Measurements from ENCODE around the gene TIMP2. TPM values are rescaled to one million over a fixed set of nuclear protein-coding genes. Genes with fewer than 3 reads are reported as not detected.
"Not testable (repeated sequence)": the region's sequence is repeated elsewhere in the genome, so short reads cannot be mapped to it uniquely, and the experiment has no call there.

Gene TIMP2
- total and polyA plus RNA-seq, 11 donors = 25.1 to 201 (median 88.3) TPM

DNA sequence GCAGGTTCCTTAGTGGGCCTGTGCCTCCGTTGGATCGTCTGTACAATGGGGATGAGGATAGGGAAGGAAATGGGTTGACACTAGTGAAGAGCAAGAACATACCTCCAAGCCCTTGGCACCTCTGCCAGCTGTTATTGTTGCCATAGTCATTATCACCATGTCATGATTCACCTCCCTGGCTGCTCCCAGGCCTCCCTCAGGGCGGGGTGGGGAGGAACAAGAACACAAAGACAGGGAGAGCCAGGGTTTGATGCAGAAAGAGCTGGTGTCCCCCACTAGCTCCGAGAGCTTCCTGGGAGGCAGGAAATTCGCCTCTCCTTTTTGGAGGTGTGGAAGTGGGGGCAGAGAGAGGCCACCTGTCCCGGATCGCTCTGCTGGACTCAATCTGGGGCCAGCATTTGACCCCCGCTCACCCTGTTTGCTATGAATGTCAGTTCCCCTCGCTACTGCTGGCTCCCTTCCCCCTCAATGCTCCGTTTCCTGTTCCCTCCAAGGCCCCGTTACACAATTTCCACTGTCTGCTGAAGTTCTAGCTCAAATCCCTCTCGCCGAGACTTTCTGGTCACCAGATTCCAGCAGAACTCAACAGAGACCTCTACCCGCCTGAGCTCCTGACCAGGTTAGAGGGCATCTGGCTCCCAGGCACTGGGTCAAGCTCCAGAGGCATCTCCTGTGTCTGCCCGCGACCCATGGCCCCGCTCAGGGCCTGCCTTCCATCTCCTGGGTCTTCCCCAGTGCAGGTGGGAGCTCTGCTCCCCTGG, 9.1 kb downstream of the TIMP2 start:
- H3K4me3 ChIP-seq = peak overlapping the region in 6 of 12 donors; percentile 0 to 37 (median 23)
- peak overlapping the region; percentile 33 to 95 (median 76) for H3K27ac ChIP-seq
- peak; percentile 54 to 82 (median 77) for ATAC-seq
- WGBS, 4 donors = 36 to 56% (median 48%) methylated on average over 16 to 17 of the region's 17 CpGs
- peaks cover 12 to 95% (median 43%) of the 10 kb centered on the region in 12 donors for H3K4me1 ChIP-seq
- H3K9me3 ChIP-seq = no peaks in the 10 kb centered on the region
- H3K36me3 ChIP-seq = peaks cover 0 to 7% (median 0%) of the 10 kb centered on the region in 9 donors
- intact Hi-C loops (cut with DNase I) = no loop called here
- no peaks in the 10 kb centered on the region for H3K27me3 ChIP-seq
- peak in 4 of 5 donors; percentile 57 to 87 (median 65) for DNase-seq
- TF ChIP-seq POLR2A (IDR thresholded peaks at IDR 0.05) = no peak
- TF ChIP-seq, protein P1, sequence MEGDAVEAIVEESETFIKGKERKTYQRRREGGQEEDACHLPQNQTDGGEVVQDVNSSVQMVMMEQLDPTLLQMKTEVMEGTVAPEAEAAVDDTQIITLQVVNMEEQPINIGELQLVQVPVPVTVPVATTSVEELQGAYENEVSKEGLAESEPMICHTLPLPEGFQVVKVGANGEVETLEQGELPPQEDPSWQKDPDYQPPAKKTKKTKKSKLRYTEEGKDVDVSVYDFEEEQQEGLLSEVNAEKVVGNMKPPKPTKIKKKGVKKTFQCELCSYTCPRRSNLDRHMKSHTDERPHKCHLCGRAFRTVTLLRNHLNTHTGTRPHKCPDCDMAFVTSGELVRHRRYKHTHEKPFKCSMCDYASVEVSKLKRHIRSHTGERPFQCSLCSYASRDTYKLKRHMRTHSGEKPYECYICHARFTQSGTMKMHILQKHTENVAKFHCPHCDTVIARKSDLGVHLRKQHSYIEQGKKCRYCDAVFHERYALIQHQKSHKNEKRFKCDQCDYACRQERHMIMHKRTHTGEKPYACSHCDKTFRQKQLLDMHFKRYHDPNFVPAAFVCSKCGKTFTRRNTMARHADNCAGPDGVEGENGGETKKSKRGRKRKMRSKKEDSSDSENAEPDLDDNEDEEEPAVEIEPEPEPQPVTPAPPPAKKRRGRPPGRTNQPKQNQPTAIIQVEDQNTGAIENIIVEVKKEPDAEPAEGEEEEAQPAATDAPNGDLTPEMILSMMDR (IDR thresholded peaks at IDR 0.05) = no peak

DNA sequence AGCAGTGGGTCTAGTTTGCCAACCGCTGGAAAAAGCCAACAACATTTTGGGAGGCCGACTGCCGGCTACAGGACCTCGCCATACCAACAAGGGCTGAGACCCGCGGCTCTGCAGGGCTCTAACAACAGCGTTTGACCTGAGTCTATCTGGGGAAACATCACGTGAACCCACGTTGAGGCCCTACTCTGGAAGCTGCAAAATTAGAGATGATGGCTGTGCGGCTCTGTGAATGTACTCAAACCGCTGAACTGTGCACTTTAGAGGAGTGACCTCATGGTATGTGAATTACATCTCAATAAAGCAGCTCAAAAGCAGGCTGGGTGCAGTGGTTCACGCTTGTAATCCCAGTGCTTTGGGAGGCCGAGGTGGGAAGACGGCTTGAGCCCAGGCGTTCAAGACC, 12.1 kb downstream of the TIMP2 start:
- Histone ChIP-seq H3K4me1 (peaks cover 11 to 78% (median 33%) of the 10 kb centered on the region in 12 donors), H3K36me3 (peaks cover 0 to 7% (median 0%) of the 10 kb centered on the region in 9 donors), H3K27ac (peak overlapping the region in 1 of 12 donors; percentile 86), H3K27me3 (no peaks in the 10 kb centered on the region), H3K9me3 (no peaks in the 10 kb centered on the region), H3K4me3 (no peak overlapping the region)
- no peak for TF ChIP-seq POLR2A (IDR thresholded peaks at IDR 0.05)
- TF ChIP-seq, protein P1 (IDR thresholded peaks at IDR 0.05) = no peak
- WGBS, 4 donors = 90 to 94% (median 93%) methylated on average over 15 of the region's 15 CpGs
- intact Hi-C loops (cut with DNase I) = no loop called here
- DNase-seq = no peak
- ATAC-seq = no peak

DNA sequence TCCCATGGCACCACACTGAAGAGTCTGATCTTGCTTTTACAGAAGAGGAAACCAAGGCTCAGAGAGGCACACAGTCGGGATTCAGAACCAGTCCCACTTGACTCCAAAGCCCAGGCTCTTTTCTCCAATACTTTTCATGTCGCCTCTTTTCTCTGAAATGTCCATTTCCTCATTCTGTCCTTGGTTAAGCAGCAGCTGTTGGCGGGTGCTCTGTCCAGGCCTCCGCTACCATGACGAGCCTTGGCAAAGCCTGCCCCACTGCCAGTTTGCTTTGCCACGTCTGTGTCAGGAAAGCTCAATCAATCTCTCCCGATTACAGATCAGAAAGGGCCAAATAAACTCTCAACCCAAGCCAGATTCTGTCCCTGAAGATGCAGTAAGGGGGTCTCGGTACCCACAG, 13.1 kb downstream of the TIMP2 start:
- peaks cover 0 to 7% (median 0%) of the 10 kb centered on the region in 9 donors for H3K36me3 ChIP-seq
- H3K9me3 ChIP-seq = no peaks in the 10 kb centered on the region
- TF ChIP-seq POLR2A (IDR thresholded peaks at IDR 0.05) = no peak
- TF ChIP-seq, protein P1 (IDR thresholded peaks at IDR 0.05) = no peak
- DNase-seq (no peak), ATAC-seq (no peak)
- peak overlapping the region in 3 of 12 donors; percentile 3 to 86 (median 4) for H3K27ac ChIP-seq
- intact Hi-C loops (cut with DNase I) = no loop called here
- H3K4me3 ChIP-seq = no peak overlapping the region
- WGBS, 4 donors = 83 to 86% (median 86%) methylated on average over 8 of the region's 8 CpGs
- H3K4me1 ChIP-seq = peaks cover 11 to 70% (median 28%) of the 10 kb centered on the region in 12 donors
- no peaks in the 10 kb centered on the region for H3K27me3 ChIP-seq

DNA sequence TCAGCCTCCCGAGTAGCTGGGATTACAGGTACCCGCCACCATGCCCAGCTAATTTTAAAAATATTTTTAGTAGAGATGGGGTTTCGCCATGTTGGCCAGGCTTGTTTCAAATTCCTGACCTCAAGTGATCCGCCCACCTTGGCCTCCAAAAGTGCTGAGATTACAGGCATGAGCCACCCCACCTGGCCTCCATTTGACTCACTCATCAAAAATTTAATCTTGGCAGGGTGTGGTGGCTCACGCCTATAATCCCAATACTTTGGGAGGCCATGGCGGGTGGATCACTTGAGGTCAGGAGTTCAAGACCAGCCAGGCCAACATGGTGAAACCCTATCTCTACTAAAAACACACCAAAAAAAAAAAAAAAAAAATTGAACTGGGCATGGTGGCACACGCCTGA, 13.6 kb downstream of the TIMP2 start:
- H3K36me3 ChIP-seq; H3K4me3 ChIP-seq; H3K27me3 ChIP-seq; DNase-seq; intact Hi-C loops (cut with DNase I); ATAC-seq; H3K9me3 ChIP-seq: not testable (repeated sequence)
- Histone ChIP-seq H3K4me1 (peaks cover 9 to 66% (median 27%) of the 10 kb centered on the region in 12 donors), H3K27ac (peak overlapping the region in 2 of 12 donors; percentile 7 to 86)
- 87 to 98% (median 90%) methylated on average over 7 of the region's 7 CpGs for WGBS, 4 donors

Measured in heart left ventricle (tissue), 16 donors.